Sciatic nerve (tissue), 2 donors: ENCODE measurements around the gene CPLANE1. TPM values are rescaled to one million over a fixed set of nuclear protein-coding genes. Genes with fewer than 3 reads are reported as not detected.
A peak's percentile ranks its signal among the peaks of the same experiment; 100 is the strongest.

Source experiments
- ATAC-seq: fragments of 200-7000 bp; cut with Tn5 transposase; one replicate; pipeline ENCODE4 v1.9.1; 2020; ENCODE audit warnings: mild to moderate bottlenecking, moderate library complexity
- DNase-seq: peaks from one replicate; pipeline ENCODE4 v3.0.0-alpha.2; 2020; ENCODE audit warnings: low spot score
- intact Hi-C: fragments of 100-400 bp; cut with DNase I; formaldehyde crosslinking; loops from one replicate; pipeline ENCODE4 v1.14.2; 2022
- total RNA-seq: library from RNA; stranded (reverse); fragmentation: NEBNext Ultra II Directional; extraction: Animal tissue kit (Norgen Biotek cat#: 25700); gene quantifications from one replicate; pipeline ENCODE4 v1.2.1, GENCODE V29; 2021
- donor health status: DM: no; HTN: no; CAD: no.
- donor health status: DM: no; HTN: no; CAD: no.

Gene CPLANE1
- total RNA-seq, 1 donor from 2014 or later = 53.7 TPM

GRCh38 chr5:37212096-37212495 is 37.1 kb downstream of the CPLANE1 start:
- intact Hi-C loops = no loop called here
- DNase-seq = no peak
- no peak for ATAC-seq

- ATAC-seq (no peak), DNase-seq (no peak)
- intact Hi-C loops = no loop called here
Observed at GRCh38 chr5:37211661-37212060, 37.5 kb downstream of the CPLANE1 start.

- intact Hi-C loops = no loop called here
- no peak for DNase-seq
- peak; percentile 92 for ATAC-seq
Observed at GRCh38 chr5:37208883-37209797, 40.0 kb downstream of the CPLANE1 start.

GRCh38 chr5:37207802-37208201 is 41.4 kb downstream of the CPLANE1 start:
- ATAC-seq (no peak), DNase-seq (no peak)
- intact Hi-C loops = no loop called here

DNA sequence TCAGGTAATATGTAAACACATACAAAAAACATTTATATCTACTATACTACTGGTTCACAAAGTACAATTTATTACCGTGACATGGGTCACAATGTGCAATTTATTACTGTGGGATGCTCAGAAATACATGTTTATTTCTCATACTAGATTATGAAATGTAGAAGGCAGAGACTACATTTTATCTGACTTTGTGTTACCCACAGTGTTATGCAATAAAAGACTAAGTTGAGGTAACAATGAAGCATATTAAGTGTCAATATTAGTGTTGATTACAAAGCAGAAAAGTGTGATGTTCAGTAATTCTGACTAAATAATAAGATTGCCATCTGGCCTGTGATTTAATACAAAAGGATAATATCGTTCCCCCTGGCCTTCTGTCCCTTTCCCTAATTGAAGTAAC is 42.4 kb downstream of the CPLANE1 start:
- ATAC-seq (no peak), DNase-seq (no peak)
- intact Hi-C loops = no loop called here

GRCh38 chr5:37198842-37199241 is 50.3 kb downstream of the CPLANE1 start:
- DNase-seq (no peak), ATAC-seq (no peak)
- intact Hi-C loops = no loop called here

- intact Hi-C loops = no loop called here
- DNase-seq = no peak
- ATAC-seq = no peak
Observed at GRCh38 chr5:37198061-37198460, 51.1 kb downstream of the CPLANE1 start.

DNA sequence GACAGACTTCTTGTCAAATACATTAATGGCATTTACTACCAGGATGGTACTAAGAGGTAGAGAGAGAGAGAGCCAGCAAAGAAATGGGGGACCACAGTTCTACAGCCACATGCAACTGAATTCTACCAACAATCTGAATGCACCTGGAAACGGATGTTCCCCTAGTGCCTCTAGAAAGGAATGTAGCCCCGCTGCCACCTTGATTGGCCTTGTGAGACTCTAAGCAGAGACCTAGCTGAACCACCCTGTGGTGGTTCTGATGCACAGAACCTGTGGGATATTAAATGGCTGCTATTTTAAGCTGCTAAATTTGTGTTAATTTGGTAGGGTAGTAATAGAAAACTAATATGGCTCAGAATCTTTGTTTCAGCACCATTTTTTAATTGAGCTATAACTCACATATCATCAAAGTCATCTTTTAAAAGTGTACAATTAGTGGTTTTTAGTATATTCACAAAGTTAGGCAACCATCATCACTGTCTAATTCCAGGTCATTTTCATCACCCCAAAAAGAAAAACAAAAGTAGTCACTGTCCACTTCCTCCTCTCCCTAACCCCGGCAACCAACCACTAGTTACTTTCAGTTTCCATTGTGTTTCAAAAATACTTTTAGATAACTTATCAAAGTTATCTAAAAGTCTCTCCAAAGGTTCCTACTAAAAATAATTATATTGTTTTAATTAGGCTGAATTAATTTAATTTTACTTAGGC is 51.7 kb downstream of the CPLANE1 start:
- DNase-seq (no peak), ATAC-seq (no peak)
- intact Hi-C loops = no loop called here

- DNase-seq (no peak), ATAC-seq (no peak)
- intact Hi-C loops = no loop called here
Observed at GRCh38 chr5:37190592-37190991, 58.6 kb downstream of the CPLANE1 start.

GRCh38 chr5:37189355-37189754 is 59.8 kb downstream of the CPLANE1 start:
- no peak for ATAC-seq
- intact Hi-C loops = no loop called here
- no peak for DNase-seq

- DNase-seq (no peak), ATAC-seq (no peak)
- intact Hi-C loops = no loop called here
Observed at GRCh38 chr5:37187465-37187977, 61.7 kb downstream of the CPLANE1 start.

DNA sequence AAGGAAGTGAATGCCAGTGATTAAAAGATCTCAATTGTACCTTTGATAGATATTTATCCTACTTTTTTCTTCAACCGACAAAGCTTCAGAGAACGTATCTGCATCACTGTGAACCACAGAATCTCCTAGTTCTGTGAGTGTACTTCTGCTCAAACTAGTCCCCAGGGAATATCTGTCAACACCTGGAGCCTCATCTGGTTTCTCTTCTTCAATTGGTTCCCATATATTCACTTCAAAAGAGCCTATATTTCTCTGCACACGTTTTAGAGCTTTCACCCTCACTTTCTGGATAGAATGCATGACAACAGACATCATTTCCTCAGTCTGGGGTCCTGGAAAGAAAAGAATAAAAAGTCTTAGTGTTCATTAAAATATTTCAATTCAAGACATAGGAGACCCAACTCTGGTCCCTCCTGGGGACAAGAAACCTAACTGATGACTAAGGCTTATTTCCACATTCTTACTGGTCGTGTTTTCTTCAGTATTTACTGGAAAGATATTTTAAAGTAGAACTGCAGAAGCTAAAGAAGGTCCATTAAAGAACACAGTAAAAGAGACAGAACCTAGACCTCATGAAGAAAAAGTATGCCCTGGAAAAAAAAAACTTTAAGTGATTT is 64.3 kb downstream of the CPLANE1 start:
- ATAC-seq = no peak
- intact Hi-C loops = no loop called here
- no peak for DNase-seq

GRCh38 chr5:37182667-37183066 is 66.5 kb downstream of the CPLANE1 start:
- intact Hi-C loops = no loop called here
- DNase-seq (no peak), ATAC-seq (no peak)

DNA sequence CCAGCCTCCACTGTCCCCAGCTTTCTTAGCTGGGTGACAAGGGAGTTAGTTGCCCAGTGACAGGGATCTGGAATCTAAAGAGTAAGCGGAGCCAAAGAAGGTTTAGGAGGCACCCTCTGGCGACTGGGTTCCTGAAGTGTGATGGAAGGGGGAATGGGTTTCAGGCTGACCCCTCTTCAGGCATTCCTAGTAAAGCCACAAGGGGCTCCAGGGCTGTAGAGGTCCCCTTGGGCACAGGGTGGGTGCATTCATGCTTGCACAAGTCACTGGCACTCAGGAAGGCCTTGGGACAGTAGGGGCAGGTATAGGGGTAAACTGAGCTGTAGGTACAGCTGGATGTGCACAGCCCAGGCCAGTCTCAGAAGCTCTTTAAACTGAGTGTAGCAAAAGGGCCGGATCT is 74.2 kb downstream of the CPLANE1 start:
- no peak for ATAC-seq
- no peak for DNase-seq
- intact Hi-C loops = no loop called here

DNA sequence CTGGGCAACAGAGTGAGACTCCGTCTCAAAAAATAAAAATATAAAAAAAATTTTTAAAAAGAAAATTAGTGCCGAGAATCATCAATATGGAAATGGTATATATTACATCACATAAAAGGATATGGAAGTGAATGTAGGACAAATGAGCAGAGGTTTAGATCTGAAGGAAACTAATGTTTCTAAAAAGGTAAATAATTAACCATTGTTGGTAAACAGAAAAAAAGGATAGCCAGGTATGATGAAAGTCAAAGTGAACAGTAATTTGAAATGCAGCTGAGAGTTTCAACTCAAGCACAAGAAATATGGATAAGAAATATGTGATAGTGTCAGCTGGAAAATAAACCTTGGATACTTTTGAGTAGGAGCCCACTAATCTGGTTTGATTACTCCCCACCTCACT is 76.2 kb downstream of the CPLANE1 start:
- ATAC-seq = no peak
- intact Hi-C loops = no loop called here
- no peak for DNase-seq

DNA sequence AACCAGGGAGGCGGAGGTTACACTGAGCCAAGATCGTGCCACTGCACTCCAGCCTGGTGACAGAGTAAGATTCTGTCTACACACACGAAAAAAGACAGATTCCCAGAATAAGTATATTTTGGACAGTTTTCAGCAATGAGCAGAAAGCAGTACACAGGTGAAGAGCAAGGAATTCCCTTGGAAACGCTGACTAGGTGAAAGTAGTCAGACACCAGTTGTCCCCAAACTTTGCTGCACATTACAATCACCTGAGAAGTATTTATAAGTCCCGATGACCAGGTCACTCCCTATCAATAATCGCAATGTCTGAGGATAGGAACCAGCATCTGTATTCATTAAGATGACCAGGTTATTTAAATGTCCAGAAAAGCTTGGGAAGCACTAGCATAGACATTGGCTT is 78.3 kb downstream of the CPLANE1 start:
- no peak for DNase-seq
- intact Hi-C loops = no loop called here
- ATAC-seq = no peak

GRCh38 chr5:37166197-37166596 is 83.0 kb downstream of the CPLANE1 start:
- ATAC-seq = no peak
- intact Hi-C loops = no loop called here
- no peak for DNase-seq

DNA sequence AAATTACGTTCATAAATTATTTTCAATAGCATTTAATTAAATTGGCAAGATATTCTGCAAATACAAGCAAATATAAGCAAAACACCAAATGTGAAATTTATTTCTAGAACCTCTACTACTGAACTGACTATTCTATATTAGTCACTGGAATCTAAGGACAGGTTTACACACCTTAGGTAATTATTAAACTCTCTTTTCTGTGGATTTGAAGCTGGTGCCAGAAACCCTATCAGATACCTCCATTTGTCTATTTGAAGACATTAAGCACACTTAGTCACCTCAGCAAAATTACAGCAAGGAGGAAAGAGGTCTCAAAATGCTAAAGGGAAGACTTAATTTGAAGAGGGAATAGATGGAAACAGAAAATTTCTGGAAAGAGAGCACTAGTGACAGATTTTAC is 83.4 kb downstream of the CPLANE1 start:
- intact Hi-C loops = no loop called here
- no peak for ATAC-seq

DNA sequence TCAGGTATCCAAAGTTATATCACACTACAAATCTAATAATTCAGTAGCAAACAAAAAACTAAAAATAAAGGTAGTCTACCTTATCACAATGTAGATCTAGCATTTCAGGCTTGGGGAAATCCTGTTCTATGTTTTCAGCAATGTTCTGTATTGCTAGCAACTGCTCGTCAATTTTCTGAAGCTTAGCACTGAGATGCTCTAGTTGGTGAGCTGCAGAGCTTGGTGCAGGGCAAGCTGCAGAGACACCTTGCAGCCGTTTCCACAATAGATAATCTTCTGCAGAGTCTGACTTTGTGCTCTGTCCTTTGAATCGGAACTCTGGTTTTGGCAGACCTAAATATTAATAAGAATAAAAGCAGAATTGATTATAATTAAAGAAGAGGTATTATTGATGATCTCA is 95.5 kb downstream of the CPLANE1 start:
- ATAC-seq = no peak

More for the DNA sequence above, 83.4 kb downstream of the CPLANE1 start:
- DNase-seq = no peak

DNA sequence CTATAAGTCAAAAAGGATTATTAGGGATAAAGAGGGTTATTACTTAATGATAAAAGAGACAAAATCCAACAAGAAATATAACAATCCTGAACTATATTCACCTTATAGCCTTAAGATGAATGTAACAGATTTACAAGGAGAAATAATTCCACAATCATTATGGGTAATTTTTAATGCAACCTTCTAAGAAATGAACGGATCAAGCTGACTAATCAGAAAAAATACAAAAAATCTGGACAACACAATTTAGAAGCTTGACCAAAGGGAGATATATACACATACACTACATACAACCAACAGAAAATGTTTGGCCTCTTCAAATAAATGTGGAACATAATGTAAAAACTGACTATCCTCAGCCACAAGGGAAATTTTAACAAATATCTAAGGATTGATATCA is 102.3 kb downstream of the CPLANE1 start:
- DNase-seq = no peak
- no peak for ATAC-seq
- intact Hi-C loops = no loop called here

More for the DNA sequence above, 95.5 kb downstream of the CPLANE1 start:
- intact Hi-C loops = no loop called here
- no peak for DNase-seq
